HepG2 (cell line): ENCODE data around the gene GPSM1. TPM values are rescaled to one million over a fixed set of nuclear protein-coding genes. Genes with fewer than 3 reads are reported as not detected.

ENCODE experiments used
- BRCA1 ChIP-seq: sonication (generic); formaldehyde crosslinking; IDR thresholded peaks from 2 replicates; pipeline ENCODE4 v1.4.0; 2020; ENCODE audit warnings: missing genetic modification reagents
- DMAP1 ChIP-seq: IDR thresholded peaks from 2 replicates; pipeline ENCODE4 v1.6.1; 2016
- KAT7 ChIP-seq: IDR thresholded peaks from 2 replicates; pipeline ENCODE4 v1.6.1; 2018; ENCODE audit warnings: borderline replicate concordance, missing compliant biosample characterization
- NFATC3 ChIP-seq: sonication (generic); formaldehyde crosslinking; IDR thresholded peaks from 2 replicates; pipeline ENCODE4 v1.5.1; 2020; ENCODE audit warnings: mild to moderate bottlenecking, missing genetic modification reagents
- NR2C2 ChIP-seq: sonication (generic); formaldehyde crosslinking; IDR thresholded peaks from 2 replicates; pipeline ENCODE4 v1.4.0; 2020; ENCODE audit warnings: missing genetic modification reagents, mild to moderate bottlenecking, moderate library complexity, borderline replicate concordance
- SNAPC2 ChIP-seq: sonication (generic); formaldehyde crosslinking; IDR thresholded peaks from 2 replicates; pipeline ENCODE4 v1.8.1; 2022; ENCODE audit warnings: mild to moderate bottlenecking, missing genetic modification reagents
- ZFP36L2 ChIP-seq: sonication (generic); formaldehyde crosslinking; IDR thresholded peaks from 2 replicates; pipeline ENCODE4 v1.4.0; 2020; ENCODE audit warnings: missing genetic modification reagents
- ZNF101 ChIP-seq: sonication (generic); formaldehyde crosslinking; IDR thresholded peaks from 2 replicates; pipeline ENCODE4 v1.4.0; 2020; ENCODE audit warnings: mild to moderate bottlenecking, low read depth, missing genetic modification reagents, borderline replicate concordance
- ZNF143 ChIP-seq: sonication (generic); formaldehyde crosslinking; IDR thresholded peaks from 2 replicates; pipeline ENCODE4 v1.4.0; 2020; ENCODE audit warnings: missing genetic modification reagents
- ZNF160 ChIP-seq: sonication (generic); formaldehyde crosslinking; IDR thresholded peaks from 2 replicates; pipeline ENCODE4 v1.8.0; 2022; ENCODE audit warnings: mild to moderate bottlenecking, inconsistent platforms, missing genetic modification reagents
- ZNF383 ChIP-seq: sonication (generic); formaldehyde crosslinking; IDR thresholded peaks from 2 replicates; pipeline ENCODE4 v1.4.0; 2020; ENCODE audit warnings: missing genetic modification reagents, mild to moderate bottlenecking, borderline replicate concordance
- ZNF614 ChIP-seq: IDR thresholded peaks from 2 replicates; pipeline ENCODE4 v1.6.1; 2018; ENCODE audit warnings: missing biosample characterization, missing genetic modification reagents, inconsistent platforms, borderline replicate concordance
- ZNF670 ChIP-seq: sonication (generic); formaldehyde crosslinking; IDR thresholded peaks from 2 replicates; pipeline ENCODE4 v1.8.0; 2022; ENCODE audit warnings: mild to moderate bottlenecking, missing genetic modification reagents, borderline replicate concordance
- ZNF703 ChIP-seq: sonication (generic); formaldehyde crosslinking; IDR thresholded peaks from 2 replicates; pipeline ENCODE4 v1.5.1; 2020; ENCODE audit warnings: missing genetic modification reagents, mild to moderate bottlenecking, moderate library complexity, borderline replicate concordance
- polyA plus RNA-seq, 8 experiments: library from polyadenylated mRNA; depleted of rRNA in 3 of 8; stranded (reverse) in 7 of 8; unstranded in 1 of 8; fragments of >200 nt; fragmentation: Illumina TruSeq in 4 of 8; extraction: Trizol in 4 of 8; gene quantifications; 2 replicates each; pipeline versions ENCODE4 v1.2.1 to v1.2.3, GENCODE V29; 2011 to 2016; ENCODE audit warnings: low read depth in 4 of 8, missing spikeins in 1 of 8, mixed read lengths in 1 of 8; ENCODE audit not compliant: insufficient read depth in 1 of 8
- total RNA-seq, 5 experiments: library from RNA; depleted of rRNA; stranded (reverse); fragments of >200 nt; fragmentation: Illumina TruSeq; extraction: Trizol; gene quantifications; 2 replicates each; pipeline ENCODE4 v1.2.3, GENCODE V29; 2016; ENCODE audit warnings: low read depth in 1 of 5
- TF ChIP-seq, protein P1 (sequence below): sonication (generic); formaldehyde crosslinking; IDR thresholded peaks from 2 replicates; pipeline ENCODE4 v1.5.0; 2020; ENCODE audit warnings: missing genetic modification reagents, mild to moderate bottlenecking, borderline replicate concordance
- TF ChIP-seq, protein P2 (sequence below): sonication (generic); formaldehyde crosslinking; IDR thresholded peaks from 2 replicates; pipeline ENCODE4 v1.4.0; 2020; ENCODE audit warnings: missing genetic modification reagents, low read depth, mild to moderate bottlenecking, borderline replicate concordance
- TF ChIP-seq, protein P3 (sequence below): sonication (generic); formaldehyde crosslinking; IDR thresholded peaks from 2 replicates; pipeline ENCODE4 v1.8.1; 2023; ENCODE audit warnings: missing genetic modification reagents, mild to moderate bottlenecking, borderline replicate concordance
- TF ChIP-seq, protein P4 (sequence below): sonication (generic); formaldehyde crosslinking; IDR thresholded peaks from 2 replicates; pipeline ENCODE4 v1.5.0; 2020; ENCODE audit warnings: missing genetic modification reagents
- TF ChIP-seq, protein P5 (sequence below): sonication (generic); formaldehyde crosslinking; IDR thresholded peaks from 2 replicates; pipeline ENCODE4 v1.5.1; 2020; ENCODE audit warnings: mild to moderate bottlenecking, missing genetic modification reagents, moderate library complexity
- TF ChIP-seq, protein P6 (sequence below), 2 experiments: sonication (generic) in 1 of 2; formaldehyde crosslinking in 1 of 2; IDR thresholded peaks; 2 replicates each; pipeline versions ENCODE4 v1.4.0 to v1.6.1; 2018 to 2020; ENCODE audit warnings: missing genetic modification reagents in 2 of 2, borderline replicate concordance in 1 of 2, low read depth in 1 of 2, mild to moderate bottlenecking in 1 of 2, missing biosample characterization in 1 of 2

GPSM1 gene
- total and polyA plus RNA-seq, 2 of the 13 experiments (the other 11 are each of a cell fraction or from before 2014, with no cell fraction given), result 1.0 to 2.4 TPM

DNA sequence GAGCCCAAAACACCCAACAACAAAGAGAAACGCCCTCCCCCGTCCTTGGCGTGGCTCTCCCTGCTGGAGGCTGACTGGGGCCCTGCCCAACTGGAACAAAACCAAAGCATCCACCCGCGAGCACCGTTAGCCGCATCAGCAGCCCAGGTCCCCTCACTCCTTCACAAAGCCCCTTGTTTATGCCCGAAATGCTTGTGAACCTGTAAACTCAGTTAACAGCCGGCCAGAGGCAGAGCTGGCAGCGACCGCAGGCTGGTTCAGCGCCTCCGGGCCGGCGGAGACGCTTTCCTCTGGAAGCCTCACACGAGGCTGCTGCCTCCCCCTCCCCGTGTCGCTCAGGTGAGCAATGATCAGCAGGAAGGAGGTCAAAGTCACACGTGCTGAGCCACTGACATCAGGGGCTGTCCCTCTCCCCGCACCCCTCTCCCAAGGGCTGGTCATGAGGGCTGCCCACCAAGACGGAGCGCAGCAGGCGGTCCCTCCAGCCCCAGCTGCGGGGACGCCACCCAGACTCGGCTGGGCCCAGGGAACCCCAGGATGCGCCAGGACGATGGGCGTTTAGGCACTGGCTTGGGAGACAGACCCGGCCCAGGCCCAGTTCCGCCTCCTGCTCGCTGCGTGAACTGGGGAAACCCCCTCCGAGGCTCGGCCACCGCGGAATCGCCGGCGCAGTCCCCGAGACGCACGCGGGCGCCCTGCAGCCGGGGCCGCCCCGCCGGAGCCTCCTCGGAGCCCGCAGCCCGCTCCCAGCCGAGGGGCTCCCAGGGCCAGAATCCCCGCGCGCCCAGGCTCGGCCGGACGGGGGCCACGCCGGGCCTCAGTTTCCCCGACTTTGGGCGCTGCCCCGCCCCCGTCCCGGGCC, 72.1 kb downstream of the GPSM1 start (continued):
- TF ChIP-seq, protein P1, sequence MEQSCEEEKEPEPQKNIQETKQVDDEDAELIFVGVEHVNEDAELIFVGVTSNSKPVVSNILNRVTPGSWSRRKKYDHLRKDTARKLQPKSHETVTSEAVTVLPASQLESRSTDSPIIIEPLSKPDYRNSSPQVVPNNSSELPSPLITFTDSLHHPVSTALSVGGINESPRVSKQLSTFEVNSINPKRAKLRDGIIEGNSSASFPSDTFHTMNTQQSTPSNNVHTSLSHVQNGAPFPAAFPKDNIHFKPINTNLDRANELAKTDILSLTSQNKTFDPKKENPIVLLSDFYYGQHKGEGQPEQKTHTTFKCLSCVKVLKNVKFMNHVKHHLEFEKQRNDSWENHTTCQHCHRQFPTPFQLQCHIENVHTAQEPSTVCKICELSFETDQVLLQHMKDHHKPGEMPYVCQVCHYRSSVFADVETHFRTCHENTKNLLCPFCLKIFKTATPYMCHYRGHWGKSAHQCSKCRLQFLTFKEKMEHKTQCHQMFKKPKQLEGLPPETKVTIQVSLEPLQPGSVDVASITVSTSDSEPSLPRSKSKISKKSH (CRISPR knock-in tag), result 0 out of 2 replicates have a peak, but pooled peaks have one; percentile 19
- TF ChIP-seq, protein P2, sequence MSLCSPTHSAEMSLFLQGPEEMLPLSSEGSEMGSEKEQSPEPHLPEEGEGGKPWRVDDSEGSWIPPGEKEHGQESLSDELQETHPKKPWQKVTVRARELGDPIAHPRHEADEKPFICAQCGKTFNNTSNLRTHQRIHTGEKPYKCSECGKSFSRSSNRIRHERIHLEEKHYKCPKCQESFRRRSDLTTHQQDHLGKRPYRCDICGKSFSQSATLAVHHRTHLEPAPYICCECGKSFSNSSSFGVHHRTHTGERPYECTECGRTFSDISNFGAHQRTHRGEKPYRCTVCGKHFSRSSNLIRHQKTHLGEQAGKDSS (CRISPR knock-in tag), result no peak
- TF ChIP-seq ZNF383 (CRISPR knock-in tag) (peak; percentile 63; the same call in 1 of the 2 replicates), NR2C2 (CRISPR knock-in tag) (0 out of 2 replicates have a peak, but pooled peaks have one; percentile 1), ZNF101 (CRISPR knock-in tag) (no peak), DMAP1 (peak; percentile 46), ZNF143 (CRISPR knock-in tag) (no peak), NFATC3 (CRISPR knock-in tag) (no peak), ZNF614 (CRISPR knock-in tag) (no peak), ZNF670 (CRISPR knock-in tag) (no peak), ZFP36L2 (CRISPR knock-in tag) (no peak), ZNF703 (CRISPR knock-in tag) (0 out of 2 replicates have a peak, but pooled peaks have one; percentile 43), SNAPC2 (CRISPR knock-in tag) (no peak), KAT7 (CRISPR knock-in tag) (no peak), BRCA1 (CRISPR knock-in tag) (no peak), ZNF160 (CRISPR knock-in tag) (no peak)
- TF ChIP-seq, protein P3, sequence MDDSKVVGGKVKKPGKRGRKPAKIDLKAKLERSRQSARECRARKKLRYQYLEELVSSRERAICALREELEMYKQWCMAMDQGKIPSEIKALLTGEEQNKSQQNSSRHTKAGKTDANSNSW, result 0 out of 2 replicates have a peak, but pooled peaks have one; percentile 19
- TF ChIP-seq, protein P4, sequence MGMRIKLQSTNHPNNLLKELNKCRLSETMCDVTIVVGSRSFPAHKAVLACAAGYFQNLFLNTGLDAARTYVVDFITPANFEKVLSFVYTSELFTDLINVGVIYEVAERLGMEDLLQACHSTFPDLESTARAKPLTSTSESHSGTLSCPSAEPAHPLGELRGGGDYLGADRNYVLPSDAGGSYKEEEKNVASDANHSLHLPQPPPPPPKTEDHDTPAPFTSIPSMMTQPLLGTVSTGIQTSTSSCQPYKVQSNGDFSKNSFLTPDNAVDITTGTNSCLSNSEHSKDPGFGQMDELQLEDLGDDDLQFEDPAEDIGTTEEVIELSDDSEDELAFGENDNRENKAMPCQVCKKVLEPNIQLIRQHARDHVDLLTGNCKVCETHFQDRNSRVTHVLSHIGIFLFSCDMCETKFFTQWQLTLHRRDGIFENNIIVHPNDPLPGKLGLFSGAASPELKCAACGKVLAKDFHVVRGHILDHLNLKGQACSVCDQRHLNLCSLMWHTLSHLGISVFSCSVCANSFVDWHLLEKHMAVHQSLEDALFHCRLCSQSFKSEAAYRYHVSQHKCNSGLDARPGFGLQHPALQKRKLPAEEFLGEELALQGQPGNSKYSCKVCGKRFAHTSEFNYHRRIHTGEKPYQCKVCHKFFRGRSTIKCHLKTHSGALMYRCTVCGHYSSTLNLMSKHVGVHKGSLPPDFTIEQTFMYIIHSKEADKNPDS, result no peak
- TF ChIP-seq, protein P5, sequence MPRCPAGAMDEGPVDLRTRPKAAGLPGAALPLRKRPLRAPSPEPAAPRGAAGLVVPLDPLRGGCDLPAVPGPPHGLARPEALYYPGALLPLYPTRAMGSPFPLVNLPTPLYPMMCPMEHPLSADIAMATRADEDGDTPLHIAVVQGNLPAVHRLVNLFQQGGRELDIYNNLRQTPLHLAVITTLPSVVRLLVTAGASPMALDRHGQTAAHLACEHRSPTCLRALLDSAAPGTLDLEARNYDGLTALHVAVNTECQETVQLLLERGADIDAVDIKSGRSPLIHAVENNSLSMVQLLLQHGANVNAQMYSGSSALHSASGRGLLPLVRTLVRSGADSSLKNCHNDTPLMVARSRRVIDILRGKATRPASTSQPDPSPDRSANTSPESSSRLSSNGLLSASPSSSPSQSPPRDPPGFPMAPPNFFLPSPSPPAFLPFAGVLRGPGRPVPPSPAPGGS (CRISPR knock-in tag), result 0 out of 2 replicates have a peak, but pooled peaks have one; percentile 79
- TF ChIP-seq, protein P6, sequence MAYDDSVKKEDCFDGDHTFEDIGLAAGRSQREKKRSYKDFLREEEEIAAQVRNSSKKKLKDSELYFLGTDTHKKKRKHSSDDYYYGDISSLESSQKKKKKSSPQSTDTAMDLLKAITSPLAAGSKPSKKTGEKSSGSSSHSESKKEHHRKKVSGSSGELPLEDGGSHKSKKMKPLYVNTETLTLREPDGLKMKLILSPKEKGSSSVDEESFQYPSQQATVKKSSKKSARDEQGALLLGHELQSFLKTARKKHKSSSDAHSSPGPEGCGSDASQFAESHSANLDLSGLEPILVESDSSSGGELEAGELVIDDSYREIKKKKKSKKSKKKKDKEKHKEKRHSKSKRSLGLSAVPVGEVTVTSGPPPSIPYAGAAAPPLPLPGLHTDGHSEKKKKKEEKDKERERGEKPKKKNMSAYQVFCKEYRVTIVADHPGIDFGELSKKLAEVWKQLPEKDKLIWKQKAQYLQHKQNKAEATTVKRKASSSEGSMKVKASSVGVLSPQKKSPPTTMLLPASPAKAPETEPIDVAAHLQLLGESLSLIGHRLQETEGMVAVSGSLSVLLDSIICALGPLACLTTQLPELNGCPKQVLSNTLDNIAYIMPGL (CRISPR knock-in tag; IDR thresholded peaks at IDR 0.05; ENCODE audit: borderline replicate concordance in 1 of 2, low read depth in 1 of 2), result no peak
